Stimulated activated CD8-positive, alpha-beta memory T cell treated with anti-CD3 and anti-CD28 coated beads, Interleukin-4, amount 100 ng/mL, for 1 hour (primary cell): ENCODE results near the gene HIGD1A.
A peak's percentile ranks its signal among the peaks of the same experiment; 100 is the strongest.

Experiments
- DNase-seq, 2 donors: peaks; one replicate each; pipeline ENCODE4 v3.0.0-alpha.2; 2020; ENCODE audit warnings: low read depth in 2 of 2, low spot score in 1 of 2

The HIGD1A gene

DNA sequence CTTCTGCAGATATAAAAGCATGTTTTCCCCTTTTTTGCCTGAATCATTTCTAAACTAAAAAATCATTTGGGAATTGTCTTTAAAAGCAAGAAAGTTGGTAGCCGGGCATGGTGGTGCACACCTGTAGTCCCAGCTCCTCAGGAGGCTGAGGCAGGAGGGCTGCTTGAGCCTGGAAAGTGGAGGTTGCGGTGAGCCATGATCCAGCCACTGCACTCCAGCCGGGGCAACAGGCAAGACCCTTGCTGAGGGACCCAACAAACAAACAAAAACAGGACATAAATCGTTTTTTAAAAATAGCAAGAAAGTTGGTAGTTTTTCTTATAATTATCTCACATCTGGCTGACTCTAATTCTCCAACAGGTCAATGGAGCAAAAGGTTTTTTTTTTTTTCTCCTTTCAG lies 2.5 kb downstream of the HIGD1A start:
- no peak for DNase-seq

DNA sequence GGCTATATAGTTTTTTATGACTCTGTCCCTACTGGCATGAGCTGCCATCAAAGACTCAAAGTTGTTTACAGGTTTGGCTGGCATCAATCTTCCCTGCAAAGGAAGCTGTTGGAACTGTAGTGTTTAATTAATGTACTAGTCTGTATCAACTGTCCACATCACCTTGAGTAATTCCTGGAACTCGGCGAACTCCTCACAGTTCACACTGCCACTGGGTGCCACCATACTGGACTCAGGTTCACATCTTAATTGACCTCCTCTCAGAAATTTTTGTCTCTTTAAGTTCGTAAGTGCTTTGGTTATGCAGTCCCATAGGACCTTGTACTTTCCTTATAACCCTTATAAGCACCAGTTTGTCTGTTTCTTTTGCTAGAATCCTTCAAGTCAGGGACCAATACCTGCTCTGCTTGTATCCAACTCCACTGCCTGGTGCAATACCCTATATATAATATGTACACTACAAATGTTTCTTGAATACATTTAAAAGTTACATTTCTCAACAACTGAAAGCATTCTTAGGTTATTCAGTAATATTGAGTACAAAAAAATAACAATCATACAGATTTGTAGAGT lies 3.2 kb downstream of the HIGD1A start:
- DNase-seq = no peak

DNA sequence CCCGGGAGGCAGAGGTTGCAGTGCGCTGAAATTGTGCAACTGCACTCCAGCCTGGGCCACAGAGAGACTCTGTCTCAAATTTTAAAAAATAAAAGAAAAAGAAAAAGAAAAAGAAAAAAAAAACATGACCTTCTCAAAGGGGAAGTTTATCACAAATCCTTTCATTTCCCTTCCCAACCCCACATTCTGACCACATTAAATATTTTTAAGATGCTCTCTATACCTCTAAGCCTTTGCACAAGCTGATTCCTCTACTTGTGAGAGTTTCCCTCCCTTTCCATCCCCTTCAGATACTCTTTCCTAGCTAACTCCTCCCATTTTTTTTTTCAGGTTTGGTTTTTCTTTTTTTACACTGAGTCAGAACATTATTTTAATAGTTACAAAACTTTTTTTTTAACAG lies 4.0 kb downstream of the HIGD1A start:
- no peak for DNase-seq

DNA sequence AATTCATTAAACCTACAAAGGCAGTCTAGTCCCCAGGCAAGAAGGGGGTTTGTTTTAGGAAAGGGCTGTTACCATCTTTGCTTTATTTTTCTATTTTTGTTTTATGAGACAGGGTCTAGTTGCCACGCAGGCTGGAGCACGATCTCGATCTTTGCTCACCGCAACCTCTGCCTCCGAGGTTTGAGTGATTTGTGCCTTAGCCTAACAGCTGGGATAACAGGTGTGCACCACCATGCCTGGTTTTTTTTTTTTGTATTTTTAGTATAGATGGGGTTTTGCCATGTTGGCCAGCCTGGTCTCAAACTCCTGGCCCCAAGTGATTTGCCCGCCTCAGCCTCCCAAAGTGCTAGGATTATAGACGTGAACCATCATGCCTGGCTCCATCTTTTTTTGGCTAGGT lies 4.9 kb downstream of the HIGD1A start:
- DNase-seq = no peak

DNA sequence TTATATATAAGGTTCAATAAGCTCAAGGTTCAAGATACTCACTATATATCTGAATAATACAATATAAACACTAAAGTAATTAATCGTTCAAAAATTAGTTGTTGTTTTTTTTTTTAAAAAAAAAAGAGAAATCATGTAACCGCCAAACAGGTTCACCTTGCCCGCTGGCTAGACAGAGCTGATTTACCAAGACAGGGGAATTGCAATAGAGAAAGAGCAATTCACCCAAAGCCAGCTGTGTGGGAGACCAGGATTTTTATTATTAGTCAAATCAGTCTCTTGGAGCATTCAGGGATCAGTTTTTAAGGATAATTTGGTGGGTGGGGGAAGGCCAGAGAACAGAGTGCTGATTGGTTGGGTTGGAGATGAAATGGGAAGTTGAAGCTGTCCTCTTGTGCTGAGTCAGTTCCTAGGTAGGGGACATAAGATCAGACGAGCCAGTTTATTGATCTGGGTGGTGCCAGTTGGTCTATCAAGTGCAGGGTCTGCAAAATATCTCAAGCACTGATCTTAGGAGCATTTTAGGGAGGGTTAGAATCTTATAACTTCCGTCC lies 7.9 kb downstream of the HIGD1A start:
- DNase-seq = no peak

DNA sequence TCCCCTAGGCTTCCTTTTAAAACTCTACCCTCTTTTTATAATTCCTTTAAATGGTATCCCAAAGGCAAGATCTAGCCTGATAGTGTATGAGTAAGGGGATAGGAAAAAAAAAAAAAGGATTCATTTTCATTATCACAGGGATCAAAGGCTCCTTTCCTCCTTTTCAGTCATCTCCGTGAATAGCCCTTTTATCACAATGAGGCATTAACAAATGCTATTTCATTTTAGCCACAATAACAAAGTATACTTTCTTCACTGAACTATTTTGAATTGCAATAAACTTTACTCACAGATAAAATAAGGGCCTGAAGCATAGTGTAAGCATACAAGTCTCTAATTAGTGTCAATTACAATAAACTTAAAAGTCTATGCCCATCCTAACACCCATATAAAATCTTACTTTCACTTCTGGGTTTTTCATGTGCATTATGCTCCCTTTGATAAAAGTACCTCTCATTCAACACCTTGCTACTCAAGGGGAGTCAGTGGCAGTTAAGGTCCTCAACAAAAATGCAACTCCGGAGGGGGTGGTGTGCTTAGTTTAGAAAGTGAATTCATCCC lies 8.6 kb downstream of the HIGD1A start:
- no peak for DNase-seq

DNA sequence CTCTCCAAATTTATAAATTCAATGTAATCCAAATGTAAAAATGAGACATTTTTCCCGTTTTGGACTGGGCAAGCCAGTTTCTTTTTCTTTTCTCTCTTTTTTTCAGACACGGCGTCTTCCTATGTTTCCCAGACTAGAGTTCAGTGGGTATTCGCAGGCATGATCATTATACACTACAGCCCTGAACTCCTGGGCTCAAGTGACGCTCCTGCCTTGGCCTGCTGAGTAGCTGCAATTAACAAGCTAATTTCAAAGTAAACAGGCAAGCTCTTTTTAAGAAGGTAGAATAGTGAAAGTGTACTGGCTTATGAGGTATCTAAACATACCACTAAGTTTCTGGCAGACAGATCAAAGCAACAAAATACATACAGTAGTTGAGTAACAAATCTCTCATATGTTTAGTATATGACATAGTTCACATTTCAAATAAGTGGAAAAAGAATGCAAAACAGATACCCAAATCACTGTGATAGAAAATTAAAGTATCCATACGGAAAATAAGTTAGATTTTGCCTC lies 13.5 kb downstream of the HIGD1A start:
- no peak for DNase-seq

DNA sequence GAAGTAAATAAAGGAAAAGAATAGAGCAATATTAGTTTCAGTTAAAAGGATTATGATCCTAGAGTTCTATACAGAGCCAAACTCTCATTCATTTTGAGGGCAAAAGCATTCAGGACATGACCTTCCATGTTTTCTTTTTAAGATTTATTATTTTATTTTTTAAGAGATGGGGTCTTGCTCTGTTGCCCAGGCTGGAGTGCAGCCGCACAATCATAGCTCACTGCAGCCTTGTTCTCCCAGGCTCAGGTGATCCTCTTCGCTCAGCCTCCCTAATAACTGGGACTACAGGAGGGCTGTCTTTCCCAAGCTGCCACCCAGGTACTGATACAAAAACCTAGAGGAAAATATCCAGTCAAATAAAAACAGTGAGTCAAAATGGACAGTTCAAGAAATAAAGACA lies 17.7 kb downstream of the HIGD1A start:
- DNase-seq = no peak

DNA sequence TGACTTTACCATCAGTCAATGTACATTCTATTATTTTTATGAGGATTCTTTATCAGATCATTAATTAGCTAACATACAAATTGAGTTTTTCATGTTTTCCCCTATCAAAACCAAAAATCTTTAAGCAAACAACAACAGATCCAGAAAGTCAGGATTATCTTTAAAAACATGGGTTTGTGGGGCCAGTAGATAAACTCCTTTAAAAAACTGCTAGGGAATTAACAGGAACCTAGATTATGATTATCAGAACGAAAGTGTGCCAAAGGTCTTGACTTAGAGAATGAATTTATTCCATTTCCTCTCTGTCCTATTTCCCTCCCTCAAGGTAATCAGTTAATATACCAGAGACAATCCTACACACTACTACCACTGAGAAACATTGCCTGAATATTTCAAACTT lies 18.1 kb downstream of the HIGD1A start:
- no peak for DNase-seq

DNA sequence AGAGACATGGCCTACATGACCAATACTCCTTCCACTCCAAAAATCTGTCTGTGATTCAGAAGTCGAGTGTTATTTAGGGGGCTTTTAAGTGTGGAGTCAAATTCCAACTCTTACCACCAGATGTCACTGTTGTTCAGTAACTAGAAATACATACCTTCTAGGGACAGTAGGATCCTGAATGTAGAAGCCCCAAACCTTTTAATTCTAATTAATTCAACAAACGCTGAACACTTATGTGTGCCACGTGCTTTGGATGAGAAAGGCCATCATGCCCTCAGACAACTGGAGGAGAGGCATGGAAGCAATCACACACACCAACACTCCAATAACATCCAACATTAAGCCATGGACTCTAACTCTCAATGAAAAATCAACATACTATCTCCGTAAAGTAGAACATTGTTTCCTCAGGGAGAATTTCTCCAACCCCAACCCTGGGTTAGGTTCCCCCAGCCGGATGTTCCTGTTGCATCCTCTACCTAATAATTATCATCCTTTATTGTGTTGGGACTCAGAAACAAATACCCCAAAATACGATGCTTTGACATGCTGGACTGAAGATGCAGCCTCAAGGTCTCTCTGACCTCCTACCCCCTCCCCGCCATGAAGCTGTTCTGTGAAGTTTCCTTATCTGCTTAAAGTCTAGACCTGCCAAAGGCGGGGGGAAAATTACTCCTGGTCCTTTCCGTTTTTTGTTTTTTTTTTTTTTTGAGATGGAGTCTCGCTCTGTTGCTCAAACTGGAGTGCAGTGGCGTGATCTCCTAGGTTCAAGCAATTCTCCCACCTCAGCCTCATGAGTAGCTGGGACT lies 23.2 kb downstream of the HIGD1A start:
- DNase-seq = no peak

DNA sequence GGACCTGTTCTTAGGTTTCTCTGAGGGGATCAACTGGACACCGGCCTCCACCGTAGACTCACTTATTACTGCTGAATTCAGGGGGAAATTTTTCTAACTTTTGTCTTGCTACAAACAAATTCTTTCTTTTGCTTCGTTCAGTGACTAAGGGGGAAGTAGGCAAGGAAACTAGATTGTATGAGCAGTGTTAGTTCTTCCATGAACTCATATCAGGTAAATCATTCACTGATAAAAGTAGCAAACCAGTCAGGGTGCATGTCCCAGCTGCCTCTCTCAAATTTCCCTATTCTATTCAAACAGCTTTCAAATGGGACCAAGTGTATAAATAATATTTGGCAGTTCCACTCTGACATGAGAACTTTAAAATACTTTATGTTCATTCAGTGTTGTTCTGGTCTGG lies 23.9 kb downstream of the HIGD1A start:
- no peak for DNase-seq

DNA sequence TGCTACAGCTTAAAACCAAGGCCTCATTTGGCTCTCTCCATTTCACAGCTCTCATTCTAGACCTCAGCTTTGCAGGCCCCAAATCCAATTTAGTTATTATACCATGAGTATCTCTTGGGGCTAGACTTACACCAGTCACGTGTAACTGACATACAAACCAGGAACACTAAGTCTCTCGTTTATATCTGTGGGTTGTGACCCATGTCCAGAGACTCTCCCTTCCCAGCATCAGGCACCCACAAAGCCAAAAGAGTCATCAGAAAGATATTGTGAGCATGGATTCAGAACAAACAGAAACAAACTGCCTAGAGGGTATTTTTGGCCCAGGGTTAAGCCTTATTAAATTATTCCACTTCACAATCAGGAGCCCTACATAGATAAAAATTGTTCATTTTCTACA lies 25.6 kb downstream of the HIGD1A start:
- DNase-seq = no peak

DNA sequence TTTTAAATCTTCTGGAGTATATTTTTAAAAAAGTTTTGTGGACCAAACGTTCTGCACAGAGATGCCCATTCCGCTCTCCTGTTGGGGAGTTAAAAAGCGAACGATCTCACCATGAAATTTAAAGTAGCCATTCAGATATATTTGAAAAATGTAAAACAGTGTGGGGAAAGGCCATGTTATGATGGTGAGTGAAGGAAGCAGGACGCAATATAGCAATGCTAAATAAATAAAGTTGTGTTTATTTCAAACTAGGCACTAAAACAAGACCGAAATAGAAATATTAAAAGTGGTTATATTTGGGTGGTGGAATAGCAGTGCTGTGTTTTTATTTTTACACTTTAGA lies 30.9 kb downstream of the HIGD1A start:
- no peak for DNase-seq

DNA sequence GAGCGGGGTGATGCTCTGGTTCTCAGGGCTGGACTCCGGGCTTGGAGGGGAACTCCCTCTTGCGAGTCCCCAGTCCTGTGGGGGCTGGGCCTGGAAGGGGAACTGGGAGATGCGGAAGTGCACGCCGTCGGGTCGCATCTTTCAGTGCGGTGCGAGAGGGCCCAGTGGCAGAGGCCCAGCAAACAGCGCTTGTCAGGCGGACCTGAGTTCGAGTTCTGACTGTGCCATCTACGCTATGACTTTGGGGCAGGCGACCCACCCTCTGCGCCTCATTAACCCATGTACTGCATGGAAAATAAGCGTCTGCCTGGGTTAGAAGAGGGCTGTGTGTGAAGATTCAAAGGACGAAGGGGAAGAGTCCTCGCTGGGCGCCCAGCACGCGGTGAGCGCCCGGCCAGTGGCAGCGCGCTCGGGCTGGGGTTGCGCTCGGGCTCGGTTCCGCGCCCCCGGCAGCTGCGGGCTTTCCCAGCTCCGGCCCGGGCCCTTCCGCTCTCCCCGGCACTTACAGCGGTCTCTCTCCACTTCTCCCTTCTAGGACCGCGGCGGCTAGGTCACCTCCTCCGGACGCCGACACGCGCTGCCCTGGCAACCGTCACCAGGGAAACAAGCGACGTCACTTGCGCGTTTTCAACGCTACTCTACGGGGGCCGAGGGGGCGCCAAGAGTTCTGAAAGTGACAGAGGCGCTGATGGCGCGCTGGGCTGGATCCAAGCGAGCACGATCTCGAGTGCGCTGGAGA lies 31.5 kb downstream of the HIGD1A start, which contains the start of gene CCDC13:
Gene CCDC13 (minus strand): TSS at position 584 of the 739 bp plus-strand sequence. CDS start 14,908 bp downstream, outside the sequence.
- DNase-seq = peak; percentile 82

DNA sequence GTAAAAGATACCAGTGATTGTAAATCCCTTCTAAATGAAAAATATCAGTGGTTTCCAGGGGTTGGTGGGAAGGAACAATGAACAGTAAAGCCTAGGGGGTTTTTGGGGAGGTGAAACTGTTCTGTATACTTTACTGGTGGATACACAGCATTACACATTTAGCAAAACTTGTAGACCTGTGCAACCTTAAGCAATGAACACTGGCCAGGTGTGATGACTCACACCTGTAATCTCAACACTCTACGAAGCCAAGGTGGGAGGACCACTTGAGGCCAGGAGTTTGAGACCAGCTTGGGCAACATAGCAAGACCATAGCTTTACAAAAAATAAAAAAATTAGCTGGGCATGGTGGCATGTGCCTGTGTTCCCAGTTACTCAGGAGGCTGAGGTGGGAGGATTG lies 33.0 kb downstream of the HIGD1A start:
- no peak for DNase-seq

DNA sequence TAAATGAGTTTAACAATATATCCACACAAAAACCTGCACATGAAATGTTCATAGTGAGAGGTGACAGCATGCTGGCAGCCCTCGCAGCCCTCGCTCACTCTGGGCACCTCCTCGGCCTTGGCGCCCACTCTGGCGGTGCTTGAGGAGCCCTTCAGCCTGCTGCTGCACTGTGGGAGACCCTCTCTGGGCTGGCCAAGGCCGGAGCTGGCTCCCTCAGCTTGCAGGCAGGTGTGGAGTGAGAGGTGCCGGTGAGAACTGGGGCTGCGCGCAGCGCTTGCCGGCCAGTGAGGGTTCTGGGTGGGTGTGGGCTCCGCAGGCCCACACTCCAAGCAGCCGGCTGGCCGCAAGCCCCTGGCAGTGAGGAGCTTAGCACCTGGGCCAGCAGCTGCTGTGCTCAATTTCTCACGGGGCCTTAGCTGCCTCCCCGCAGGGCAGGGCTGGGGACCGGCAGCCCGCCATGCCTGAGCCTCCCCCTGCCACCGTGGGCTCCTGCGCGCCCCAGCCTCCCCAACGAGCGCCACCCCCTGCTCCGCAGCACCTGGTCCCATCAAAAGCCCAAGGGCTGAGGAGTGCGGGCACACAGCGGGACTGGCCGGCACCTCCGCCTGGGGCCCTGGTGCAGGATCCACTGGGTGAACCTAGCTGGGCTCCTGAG lies 34.7 kb downstream of the HIGD1A start:
- DNase-seq = no peak

DNA sequence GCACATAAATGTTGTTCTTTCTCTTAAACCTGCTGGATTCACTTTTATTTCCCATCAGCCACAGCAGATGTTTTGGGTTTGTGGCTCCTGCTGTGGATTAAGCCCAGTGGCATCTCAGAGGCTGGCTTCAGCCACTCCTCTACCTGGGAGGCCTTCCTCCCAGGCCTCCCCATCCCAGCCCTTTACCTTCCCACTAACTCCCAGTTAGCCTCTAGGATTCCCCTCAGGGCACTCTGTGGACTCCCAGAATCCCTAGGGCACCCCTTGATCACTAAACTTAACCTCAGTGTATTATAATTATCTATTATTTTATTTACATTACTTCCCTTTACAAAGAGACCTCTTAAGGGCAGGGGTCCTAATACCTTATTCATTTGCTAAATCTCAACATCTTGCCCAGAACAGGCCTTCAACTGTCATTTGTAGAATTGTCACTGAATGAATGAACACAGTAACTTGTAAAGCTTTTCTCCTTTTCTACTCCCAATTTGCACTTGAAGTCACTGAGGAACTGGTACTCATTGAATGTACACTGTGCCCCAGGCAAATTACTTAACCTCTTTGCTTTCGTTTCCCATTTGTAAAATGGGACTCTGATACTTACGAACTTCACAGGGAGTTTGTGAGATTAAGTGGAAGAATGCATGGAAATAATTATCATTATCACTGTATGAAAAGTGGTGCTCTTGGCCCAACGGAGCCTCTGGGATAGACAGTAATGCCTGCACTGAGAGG lies 39.6 kb downstream of the HIGD1A start:
- no peak for DNase-seq

DNA sequence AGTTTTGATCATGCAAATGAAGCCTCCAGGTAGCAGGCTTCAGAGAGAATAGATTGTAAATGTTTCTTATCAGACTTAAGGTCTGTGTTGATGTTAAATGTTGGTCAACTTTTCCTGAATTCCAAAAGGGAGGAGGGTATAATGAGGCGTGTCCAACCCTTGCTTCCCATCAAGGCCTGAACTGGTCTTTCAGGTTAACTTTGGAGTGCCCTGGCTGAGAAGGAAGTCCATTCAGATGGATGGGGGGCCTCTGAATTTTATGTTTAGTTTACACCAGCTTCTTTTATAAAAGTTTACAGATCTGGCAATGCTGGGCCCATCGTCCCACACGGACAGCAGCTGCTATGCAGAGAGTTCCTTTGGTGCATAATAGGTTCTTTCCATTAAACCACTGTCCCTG lies 40.2 kb downstream of the HIGD1A start:
- no peak for DNase-seq

DNA sequence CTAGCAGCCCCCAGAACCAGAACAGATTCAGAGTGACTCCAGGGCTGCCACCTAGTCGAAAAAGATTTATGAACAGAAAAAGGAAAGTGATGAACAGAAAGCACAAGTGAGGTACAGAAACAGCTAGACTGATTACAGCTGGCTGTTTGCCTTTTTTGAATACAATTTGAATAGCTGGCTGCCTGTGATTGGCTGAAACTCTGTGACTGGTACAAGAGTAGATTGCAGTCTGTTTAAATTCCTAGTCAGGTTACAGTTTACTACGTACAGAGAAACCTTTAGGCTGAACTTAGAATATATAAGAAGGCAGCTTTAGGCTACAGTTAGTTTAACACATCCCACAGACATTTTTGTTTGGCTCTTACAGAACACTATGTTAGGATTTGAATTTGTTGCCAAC lies 41.3 kb downstream of the HIGD1A start:
- no peak for DNase-seq

DNA sequence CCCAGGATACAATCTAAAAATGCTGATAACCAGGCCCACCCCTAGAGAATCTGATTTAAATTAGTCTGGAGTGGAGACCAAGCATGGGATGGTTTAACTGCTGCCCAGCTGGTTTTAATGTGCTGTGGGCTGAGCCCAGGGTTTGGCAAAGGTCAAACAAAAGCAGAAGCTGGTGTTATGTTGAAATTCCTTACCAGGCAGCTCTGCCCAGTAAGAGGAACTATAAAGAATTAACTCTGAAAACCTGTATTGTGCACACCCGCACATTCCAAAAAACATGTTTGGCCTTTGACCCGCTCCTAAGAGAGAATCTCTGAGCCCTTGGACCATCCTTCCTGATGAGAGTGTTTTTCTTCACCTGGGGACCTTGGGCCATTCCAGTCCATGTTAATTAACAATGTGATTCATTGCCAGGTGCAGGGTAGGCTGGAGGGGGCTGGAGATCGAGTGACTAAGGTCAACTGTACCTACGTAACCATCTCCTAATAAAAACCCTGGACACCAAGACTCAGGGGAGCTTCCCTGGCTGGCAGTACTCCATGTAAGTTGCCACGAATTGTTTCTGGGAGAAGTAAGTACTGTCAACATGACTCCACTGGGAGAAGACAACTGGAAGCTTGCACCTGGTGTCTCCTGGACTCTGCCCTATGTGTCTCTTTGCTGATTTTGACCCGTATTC lies 42.1 kb downstream of the HIGD1A start:
- DNase-seq = no peak
